ENCODE measurements around the gene TRIM38.
A peak's percentile ranks its signal among the peaks of the same experiment; 100 is the strongest.
"Not testable (repeated sequence)": the region's sequence is repeated elsewhere in the genome, so short reads cannot be mapped to it uniquely, and the experiment has no call there.

TRIM38 gene

DNA sequence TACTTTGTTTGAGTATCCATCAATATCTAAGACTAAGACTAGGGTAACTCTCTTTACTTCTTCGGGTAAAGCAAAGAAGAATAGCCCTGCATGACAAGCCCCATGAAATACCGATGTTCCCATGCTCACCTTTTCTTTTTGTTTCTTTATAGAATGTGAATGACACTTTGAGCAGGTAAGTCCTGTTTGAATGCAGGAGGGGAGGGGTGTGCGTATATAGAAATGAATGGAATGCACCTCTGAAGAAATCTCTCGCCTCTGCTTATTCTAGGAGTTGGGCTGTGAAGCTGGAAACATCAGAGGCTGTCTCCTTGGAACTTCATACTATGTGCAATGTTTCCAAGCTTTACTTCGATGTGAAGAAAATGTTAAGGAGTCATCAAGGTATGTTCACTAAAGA, 10.3 kb downstream of the TRIM38 start:
- no peak for DNase-seq

GRCh38 chr6:25973923-25974555, 11.4 kb downstream of the TRIM38 start:
- DNase-seq, result no peak

- DNase-seq, result no peak
These were observed 13.4 kb downstream of the TRIM38 start for GRCh38 chr6:25975923-25976560.

- no peak for DNase-seq
These were observed 18.3 kb downstream of the TRIM38 start for GRCh38 chr6:25980935-25981334.

- no peak for DNase-seq
These were observed 19.1 kb downstream of the TRIM38 start for GRCh38 chr6:25981568-25982263.

- DNase-seq, result no peak
These were observed 21.7 kb downstream of the TRIM38 start for GRCh38 chr6:25984265-25984664.

- no peak for DNase-seq
These were observed 25.2 kb downstream of the TRIM38 start for GRCh38 chr6:25987845-25988244.

DNA sequence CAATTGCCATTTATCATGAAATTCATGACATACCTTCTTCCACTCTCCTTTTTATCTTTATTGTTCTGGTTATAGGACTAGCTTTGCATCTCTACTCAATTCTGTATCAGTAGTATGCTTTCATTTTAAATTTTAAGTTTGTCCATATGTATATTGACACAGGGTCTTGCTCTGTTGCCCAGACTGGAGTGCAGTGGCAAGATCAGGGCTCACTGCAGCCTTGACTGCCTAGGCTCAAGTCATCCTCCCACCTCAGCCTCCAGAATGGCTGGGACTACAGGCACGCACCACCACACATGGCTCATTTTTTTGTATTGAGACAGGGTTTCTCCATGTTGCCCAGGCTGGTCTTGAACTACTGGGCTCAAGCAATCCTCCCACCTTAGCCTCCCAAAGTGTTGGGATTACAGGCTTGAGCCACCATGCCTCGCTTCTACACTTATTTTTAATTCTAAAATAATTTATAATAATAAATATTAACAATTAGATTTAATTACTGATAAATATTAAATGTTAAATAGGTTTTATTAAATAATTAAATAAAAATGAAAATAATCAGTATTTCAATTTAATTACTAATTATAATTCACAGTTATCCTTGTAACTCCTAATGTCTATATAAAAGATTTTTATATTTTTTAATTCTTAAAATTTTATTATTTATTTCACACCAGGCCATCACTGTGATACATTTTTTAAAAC, 27.7 kb downstream of the TRIM38 start:
- DNase-seq, result no peak

- DNase-seq, result peak; percentile 4 to 71 (median 22)
These were observed 29.3 kb downstream of the TRIM38 start for GRCh38 chr6:25991785-25992412.

DNA sequence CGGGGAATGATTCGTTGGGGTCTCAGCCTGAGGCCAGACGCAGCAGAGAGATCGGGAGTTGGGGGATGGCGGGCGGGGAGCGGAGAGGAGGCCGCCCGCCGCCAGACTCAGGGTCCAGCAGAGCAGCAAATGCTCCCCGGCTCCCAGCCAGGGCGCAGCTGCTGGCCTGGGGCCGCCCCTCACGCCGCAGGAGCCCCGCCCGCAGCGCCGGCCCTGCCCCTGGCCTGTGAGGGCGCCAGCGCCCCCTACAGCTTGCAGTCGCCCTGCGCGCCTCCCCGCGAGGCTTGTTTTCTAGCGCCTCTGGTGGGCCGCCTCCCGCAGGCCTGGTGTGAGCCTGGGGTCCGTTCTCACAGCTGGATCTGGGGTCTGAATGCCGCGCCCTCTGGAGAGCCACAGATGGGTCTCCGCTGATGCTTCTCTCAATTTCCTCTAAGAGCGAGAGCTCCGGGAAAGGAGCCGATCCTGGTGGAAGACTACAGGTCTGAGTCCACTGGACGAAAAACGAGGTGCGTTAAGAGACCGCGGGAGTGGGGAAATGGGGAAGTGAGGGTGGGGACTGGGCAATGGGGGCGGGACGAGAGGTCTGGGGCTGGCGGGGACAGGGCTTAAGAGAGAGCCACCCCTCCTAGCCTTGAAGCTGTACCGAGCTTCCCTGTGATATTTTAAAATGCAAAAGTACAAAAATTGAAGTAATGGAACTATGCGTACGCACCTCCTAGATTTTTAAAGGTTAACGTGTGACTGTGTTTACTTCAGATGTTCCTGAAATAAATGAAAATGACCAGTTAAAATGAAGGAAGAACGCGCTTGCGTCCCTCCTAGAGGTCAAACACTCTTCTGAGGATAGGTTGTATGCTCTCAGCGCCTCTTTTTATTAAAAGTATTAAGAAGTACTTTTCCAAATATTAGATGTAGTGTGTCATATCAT, 30.1 kb downstream of the TRIM38 start:
- DNase-seq, result peak; percentile 81 to 92 (median 85)

DNA sequence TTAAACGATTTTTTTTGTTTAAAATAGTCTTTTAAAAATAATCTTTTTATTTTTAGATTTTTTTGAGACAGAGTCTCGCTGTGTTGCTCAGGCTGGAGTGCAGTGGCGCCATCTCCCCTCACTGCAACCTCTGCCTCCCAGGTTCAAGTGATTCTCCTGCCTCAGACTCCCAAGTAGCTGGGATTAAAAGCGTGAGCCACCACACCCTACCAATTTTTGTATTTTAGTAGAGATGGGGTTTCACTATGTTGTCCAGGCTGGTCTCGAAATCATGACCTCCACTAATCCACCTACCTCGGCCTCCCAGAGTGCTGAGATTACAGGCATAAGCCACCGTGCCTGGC, 30.7 kb downstream of the TRIM38 start:
- DNase-seq, result not testable (repeated sequence)

GRCh38 chr6:25995507-25995906, 32.9 kb downstream of the TRIM38 start:
- DNase-seq, result peak in 1 of 5 experiments; percentile 46

- no peak for DNase-seq
These were observed 35.3 kb downstream of the TRIM38 start for GRCh38 chr6:25997921-25998320.

- no peak for DNase-seq
These were observed 35.8 kb downstream of the TRIM38 start for GRCh38 chr6:25998379-25998778.

GRCh38 chr6:25999225-25999624, 36.6 kb downstream of the TRIM38 start:
- not testable (repeated sequence) for DNase-seq

DNA sequence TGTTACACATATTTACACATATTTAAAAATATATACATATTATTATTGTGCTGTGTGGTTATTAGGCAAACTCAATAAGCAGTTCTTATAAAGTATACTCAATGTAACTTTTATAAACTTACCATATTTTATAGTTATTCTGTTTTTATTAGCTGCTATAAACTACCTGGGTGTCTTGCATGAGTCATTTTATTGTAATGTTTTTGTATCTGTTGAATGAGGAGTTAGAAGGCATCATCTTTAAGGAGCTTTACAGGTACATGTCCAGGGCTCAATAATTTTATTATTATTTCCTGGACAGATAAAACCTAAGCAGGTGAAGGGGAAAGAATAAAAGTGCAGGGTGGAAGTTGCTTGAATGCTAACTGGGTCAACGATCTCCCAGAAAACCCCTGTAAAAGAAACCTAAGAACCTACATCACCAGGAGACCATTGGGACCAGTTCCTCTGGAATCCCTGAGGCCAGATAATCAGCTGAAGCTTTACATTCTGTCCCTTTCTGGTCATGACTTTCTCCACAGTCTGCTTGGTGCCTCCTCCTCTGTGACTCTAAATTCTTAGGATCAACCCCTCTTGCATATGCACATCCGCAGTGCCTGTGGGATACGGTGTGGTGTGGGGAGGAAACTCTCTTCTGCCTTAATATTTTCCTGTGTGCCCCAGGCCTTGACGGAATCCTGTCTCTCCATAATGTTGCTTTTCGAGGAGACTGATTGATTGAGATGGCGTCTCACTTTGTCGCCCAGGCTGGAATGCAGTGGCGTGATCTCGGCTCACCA, 38.0 kb downstream of the TRIM38 start:
- no peak for DNase-seq

DNA sequence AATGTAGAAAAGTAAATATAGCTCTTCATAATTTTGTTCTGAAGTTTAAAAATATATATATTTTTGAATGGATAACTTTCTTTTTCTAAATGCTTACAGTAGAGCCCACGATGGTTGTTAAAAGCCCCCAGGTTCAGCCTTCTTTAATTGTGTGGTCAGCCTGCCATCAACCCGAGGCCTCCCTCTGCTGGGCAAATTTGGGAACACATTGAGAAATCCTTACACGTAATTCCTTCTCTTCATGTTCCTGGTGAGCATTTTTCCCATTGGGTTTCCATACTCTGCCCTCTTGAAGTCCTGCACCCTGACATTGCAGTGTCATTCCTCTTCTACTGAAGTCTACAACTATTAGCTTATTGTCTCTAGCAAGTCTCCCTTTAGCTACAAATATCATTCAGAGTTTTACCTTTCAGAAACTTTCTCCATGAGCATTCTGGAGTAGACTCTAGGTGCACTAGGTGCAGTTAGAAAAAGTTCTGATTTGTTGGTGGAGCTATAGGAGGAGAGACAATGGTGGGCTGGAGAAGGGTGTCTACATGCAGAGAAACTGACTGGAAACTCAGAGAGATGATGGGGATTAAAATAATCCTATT, 40.6 kb downstream of the TRIM38 start:
- DNase-seq, result peak in 3 of 5 experiments; percentile 17 to 36 (median 29)

DNA sequence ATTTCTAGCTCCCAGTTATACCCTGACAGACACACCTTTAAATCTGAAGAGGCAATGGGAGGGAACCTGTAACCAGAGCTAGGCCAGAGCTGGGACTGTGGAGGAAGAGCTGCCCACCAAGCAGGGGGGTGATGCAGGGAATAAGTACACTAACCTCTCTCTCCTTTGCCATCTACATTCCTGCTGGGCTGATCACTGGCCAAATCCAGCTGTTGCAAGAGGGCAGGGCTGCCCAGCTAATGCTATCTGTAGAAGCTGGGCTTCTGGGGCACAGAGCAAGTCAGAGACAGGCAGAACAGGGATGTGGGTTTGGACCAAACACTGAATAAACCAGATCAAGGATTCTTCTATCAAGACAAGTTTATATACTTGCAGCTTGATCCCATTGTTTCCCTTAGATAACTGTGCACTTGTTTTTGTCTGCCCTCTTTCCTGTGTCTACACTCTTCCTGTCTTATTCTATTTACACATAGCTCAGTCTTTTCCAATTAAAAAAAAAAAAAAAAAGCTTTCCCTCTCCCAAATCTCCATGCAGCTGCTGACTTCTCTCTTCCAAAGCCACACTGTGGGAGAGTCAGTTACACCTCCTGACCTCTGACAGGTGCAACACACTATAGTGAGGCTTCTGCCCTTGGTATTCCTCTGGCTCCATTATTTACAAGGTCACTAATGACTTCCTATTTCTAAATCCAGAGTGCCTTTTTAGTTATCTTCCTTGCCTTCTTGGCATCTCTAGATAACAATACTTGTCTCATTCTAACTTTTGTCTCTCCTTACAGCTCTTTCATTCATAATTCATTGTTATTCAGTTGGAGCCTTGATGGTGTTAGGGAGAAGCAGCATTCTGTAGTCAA, 43.7 kb downstream of the TRIM38 start:
- DNase-seq, result no peak

GRCh38 chr6:26006940-26007305, 44.3 kb downstream of the TRIM38 start:
- DNase-seq, result not testable (repeated sequence)

DNA sequence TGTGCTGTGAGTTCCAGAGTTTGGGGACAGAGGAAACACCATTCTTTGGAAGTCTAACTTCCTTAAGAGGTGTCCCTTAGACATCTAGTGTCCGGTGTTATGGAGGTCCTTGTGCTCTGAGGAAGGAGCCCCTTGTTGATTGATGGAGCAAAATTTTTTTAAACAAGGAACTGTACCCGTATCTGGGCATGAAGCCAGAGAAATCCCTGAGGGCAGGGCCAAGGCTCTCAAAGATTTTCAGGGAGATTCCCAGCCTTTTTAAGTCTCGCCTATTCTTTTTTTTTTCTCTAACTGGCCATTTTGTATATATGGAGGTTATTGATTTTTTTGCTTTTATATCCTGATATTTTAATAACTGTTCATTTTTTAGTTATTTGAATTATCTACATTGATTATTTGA, 45.9 kb downstream of the TRIM38 start:
- DNase-seq, result no peak
